Lower leg skin (tissue), 3 donors: ENCODE measurements around the gene RAB10.

Source experiments
- POLR2A ChIP-seq, 2 donors: fragments of 450-650 bp; IDR thresholded peaks; one replicate each; pipeline ENCODE4 v1.6.1; 2016 to 2017; ENCODE audit warnings: antibody characterized with exemption in 2 of 2, mild to moderate bottlenecking in 1 of 2, moderate library complexity in 1 of 2
- TF ChIP-seq, protein P1 (sequence below), 3 donors: fragments of 450-650 bp; IDR thresholded peaks; one replicate each; pipeline ENCODE4 v1.5.1; 2016; ENCODE audit warnings: antibody characterized with exemption in 3 of 3, mild to moderate bottlenecking in 3 of 3, moderate library complexity in 2 of 3

DNA sequence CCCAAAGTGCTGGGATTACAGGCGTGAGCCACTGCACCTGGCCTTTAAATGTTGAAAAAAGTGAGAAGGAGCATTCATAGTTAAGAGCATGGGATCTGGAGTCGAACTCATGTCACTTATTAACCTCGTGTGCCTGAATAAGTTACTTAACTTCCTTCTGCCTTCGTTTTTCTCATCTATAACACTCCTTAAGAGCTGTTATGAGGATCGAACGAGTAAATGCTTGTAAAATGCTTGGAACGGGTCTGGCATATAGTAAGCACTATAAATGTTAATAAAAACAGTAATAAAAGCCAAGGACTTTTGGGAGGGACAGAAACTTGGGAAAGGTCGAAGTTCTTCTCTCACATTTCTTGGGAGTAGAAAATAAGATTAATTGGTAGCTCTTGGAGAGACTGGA is 40.8 kb downstream of the RAB10 start:
- TF ChIP-seq, protein P1, sequence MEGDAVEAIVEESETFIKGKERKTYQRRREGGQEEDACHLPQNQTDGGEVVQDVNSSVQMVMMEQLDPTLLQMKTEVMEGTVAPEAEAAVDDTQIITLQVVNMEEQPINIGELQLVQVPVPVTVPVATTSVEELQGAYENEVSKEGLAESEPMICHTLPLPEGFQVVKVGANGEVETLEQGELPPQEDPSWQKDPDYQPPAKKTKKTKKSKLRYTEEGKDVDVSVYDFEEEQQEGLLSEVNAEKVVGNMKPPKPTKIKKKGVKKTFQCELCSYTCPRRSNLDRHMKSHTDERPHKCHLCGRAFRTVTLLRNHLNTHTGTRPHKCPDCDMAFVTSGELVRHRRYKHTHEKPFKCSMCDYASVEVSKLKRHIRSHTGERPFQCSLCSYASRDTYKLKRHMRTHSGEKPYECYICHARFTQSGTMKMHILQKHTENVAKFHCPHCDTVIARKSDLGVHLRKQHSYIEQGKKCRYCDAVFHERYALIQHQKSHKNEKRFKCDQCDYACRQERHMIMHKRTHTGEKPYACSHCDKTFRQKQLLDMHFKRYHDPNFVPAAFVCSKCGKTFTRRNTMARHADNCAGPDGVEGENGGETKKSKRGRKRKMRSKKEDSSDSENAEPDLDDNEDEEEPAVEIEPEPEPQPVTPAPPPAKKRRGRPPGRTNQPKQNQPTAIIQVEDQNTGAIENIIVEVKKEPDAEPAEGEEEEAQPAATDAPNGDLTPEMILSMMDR (IDR thresholded peaks at IDR 0.05) = no peak
- no peak for TF ChIP-seq POLR2A (IDR thresholded peaks at IDR 0.05)
